Fibroblast of pulmonary artery (primary cell): ENCODE results near the gene ZNF3.

Experiments
- DNase-seq: peaks from one replicate; pipeline ENCODE4 v3.0.0-alpha.2; 2010; ENCODE audit warnings: low read depth
- H3K4me3 ChIP-seq: replicated peaks from 2 replicates; pipeline ENCODE4 v1.5.1; 2011; ENCODE audit warnings: low read depth, mild to moderate bottlenecking, control low read depth, low read length, moderate library complexity
- TF ChIP-seq, protein P1 (sequence below): IDR thresholded peaks from 2 replicates; pipeline ENCODE4 v1.5.1; 2011; ENCODE audit warnings: mild to moderate bottlenecking, control low read depth, low read length, inconsistent platforms; ENCODE audit errors: missing control alignments

The ZNF3 gene

DNA sequence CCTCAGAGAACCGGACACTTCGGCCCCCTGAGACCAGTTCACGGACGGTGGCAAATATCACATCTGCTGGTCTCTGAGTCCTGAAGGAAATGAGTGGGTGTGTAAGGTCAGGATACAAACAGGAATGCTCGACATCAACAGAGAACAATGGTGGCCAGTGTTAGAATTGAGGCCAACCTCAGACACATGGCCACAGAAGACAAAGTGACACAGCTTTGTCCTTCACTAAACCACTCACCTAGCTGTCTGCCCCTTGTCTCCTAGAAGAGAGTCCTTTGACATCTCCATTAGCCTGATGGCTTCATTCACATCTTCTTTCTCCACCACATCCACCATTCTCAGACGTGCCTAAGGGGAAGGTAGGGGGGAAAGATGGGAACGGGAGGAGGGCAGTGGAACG, 11.5 kb upstream of the ZNF3 start:
- no peak overlapping the region for H3K4me3 ChIP-seq
- no peak for DNase-seq
- TF ChIP-seq, protein P1, sequence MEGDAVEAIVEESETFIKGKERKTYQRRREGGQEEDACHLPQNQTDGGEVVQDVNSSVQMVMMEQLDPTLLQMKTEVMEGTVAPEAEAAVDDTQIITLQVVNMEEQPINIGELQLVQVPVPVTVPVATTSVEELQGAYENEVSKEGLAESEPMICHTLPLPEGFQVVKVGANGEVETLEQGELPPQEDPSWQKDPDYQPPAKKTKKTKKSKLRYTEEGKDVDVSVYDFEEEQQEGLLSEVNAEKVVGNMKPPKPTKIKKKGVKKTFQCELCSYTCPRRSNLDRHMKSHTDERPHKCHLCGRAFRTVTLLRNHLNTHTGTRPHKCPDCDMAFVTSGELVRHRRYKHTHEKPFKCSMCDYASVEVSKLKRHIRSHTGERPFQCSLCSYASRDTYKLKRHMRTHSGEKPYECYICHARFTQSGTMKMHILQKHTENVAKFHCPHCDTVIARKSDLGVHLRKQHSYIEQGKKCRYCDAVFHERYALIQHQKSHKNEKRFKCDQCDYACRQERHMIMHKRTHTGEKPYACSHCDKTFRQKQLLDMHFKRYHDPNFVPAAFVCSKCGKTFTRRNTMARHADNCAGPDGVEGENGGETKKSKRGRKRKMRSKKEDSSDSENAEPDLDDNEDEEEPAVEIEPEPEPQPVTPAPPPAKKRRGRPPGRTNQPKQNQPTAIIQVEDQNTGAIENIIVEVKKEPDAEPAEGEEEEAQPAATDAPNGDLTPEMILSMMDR = no peak

- DNase-seq = no peak
- H3K4me3 ChIP-seq = no peak overlapping the region
- TF ChIP-seq, protein P1 = no peak
Measured at GRCh38 chr7:100091411-100092181, 10.1 kb upstream of the ZNF3 start.

GRCh38 chr7:100090527-100091410, 9.2 kb upstream of the ZNF3 start:
- TF ChIP-seq, protein P1 = no peak
- DNase-seq = no peak
- H3K4me3 ChIP-seq = no peak overlapping the region

DNA sequence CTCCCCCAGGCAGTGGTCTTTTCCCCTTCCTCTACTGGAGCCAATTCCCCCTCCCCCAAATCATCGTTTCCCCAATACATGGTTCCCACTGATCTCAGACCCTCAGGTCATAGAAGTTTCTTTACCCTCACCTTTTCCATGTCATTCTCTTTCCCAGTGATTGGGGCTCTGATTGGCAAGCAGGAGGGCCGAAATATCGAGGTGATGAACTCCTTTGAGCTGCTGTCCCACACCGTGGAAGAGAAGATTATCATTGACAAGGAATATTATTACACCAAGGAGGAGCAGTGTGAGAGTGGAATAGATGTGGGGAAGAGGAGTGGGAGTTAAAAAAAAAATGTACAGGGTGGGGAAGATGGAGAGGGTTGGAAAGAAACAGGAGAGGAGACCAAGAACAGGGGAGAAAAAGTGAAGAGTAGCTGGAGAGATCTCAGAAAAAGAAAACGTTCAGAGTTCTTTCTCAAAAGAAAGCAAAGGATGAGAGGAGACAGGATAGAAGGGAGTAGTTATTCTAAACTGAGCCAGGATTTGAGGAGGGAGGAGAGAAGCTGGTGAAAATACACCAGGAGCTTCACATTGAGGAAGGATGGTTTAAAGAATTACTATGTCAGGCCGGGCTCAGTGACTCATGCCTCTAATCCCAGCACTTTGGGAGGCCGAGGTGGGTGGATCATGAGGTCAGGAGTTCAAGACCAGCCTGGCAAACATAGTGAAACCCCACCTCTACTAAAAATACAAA, 8.1 kb upstream of the ZNF3 start:
- TF ChIP-seq, protein P1 = no peak
- no peak for DNase-seq
- H3K4me3 ChIP-seq = peak overlapping the region; percentile 68

DNA sequence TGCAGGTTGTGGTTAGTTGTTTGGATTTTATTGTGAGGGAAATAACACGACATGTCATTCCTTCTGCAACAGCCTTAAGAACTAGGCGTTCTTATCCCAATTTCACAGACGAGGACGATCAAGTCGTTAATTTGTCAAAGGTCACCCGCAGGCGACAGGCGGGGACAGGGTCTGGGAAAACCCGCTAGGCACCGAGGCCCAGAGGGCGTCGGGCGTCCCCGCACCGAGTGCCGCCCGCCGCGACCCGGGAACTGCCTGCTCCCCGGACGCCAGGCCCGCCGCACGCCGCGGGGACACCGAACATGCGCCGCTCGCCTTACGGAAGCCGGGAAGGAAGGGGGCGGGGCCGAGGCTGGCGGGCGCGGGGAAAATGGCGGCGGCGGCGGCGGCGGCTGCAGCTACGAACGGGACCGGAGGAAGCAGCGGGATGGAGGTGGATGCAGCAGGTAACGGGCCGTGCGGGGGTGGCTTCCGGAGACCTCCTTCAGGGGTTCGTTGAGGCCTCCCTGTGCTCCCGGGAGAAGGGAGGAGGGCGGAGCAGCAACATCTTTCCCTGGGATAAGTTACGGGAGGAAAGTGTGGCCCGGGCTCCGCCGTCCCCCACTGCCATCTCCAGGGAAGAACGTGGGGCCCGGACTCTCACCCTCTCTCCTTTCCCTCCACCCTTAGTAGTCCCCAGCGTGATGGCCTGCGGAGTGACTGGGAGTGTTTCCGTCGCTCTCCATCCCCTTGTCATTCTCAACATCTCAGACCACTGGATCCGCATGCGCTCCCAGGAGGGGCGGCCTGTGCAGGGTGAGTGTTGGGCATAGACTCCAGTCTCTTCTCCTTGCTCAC, 7.3 kb upstream of the ZNF3 start, which contains the start of gene COPS6:
Gene COPS6 (plus strand): TSS at position 349 of the 837 bp plus-strand sequence. CDS start 22 bp downstream, at position 371.
- peak; percentile 74 for DNase-seq
- TF ChIP-seq, protein P1 = no peak
- peak within 1 kb of the TSS; percentile 68 for H3K4me3 ChIP-seq

DNA sequence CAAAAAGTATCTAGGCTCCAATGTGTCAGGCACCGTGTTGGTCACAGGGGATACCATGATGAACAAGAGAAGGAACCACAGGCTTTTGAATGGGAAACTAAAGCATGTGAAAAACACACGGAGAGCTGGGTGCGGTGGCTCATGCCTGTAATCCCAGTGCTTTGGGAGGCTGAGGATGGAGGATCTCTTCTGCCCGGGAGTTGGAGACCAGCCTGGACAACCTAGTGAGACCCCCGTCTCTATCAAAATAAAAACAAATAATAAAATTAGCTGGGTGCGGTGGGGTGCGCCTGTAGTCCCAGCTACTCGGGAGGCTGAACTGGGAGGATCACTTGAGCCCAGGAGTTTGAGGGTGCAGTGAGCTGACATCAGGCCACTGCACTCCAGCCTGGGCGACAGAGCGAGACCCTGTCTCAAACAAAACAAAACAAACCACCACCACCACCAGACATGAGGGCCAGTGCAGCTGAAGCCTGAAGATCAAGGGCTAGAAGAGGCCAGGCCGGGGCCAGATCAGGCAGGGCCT, 6.6 kb upstream of the ZNF3 start:
- DNase-seq = no peak
- TF ChIP-seq, protein P1 = no peak
- H3K4me3 ChIP-seq = peak overlapping the region; percentile 68
